Stimulated activated effector memory CD8-positive, alpha-beta T cell treated with anti-CD3 and anti-CD28 coated beads, Interleukin-12 subunit alpha, Interleukin-12 subunit beta, amount 100 ng/mL, for 72 hours (primary cell): Measurements from ENCODE around the gene NEK7.

ENCODE experiments used
- ATAC-seq: fragments of 150-1000 bp; cut with Tn5 transposase; 2 replicates; pipeline ENCODE4 v1.10.0; 2021
- DNase-seq, 2 donors: peaks; one replicate each; pipeline ENCODE4 v3.0.0; 2021 to 2022; ENCODE audit warnings: low spot score in 2 of 2
- H3K27ac Mint-ChIP-seq: one replicate; pipeline ENCODE4 v1.8.0; 2022; ENCODE audit warnings: mild to moderate bottlenecking, mixed read lengths
- H3K36me3 Mint-ChIP-seq: one replicate; pipeline ENCODE4 v1.8.0; 2022; ENCODE audit warnings: mild to moderate bottlenecking, mixed read lengths
- H3K4me1 Mint-ChIP-seq: one replicate; pipeline ENCODE4 v1.8.0; 2022; ENCODE audit warnings: mixed read lengths
- H3K4me3 Mint-ChIP-seq: one replicate; pipeline ENCODE4 v1.8.0; 2022; ENCODE audit warnings: mild to moderate bottlenecking, mixed read lengths
- H3K9me3 Mint-ChIP-seq: one replicate; pipeline ENCODE4 v1.8.0; 2022; ENCODE audit warnings: mixed read lengths

The NEK7 gene

GRCh38 chr1:198326232-198326631, 169.4 kb downstream of the NEK7 start:
- Mint-ChIP-seq H3K9me3 (no peaks in the 10 kb centered on the region), H3K27ac (no peak overlapping the region), H3K4me1 (no peaks in the 10 kb centered on the region), H3K36me3 (peaks cover 7% of the 10 kb centered on the region), H3K4me3 (no peak overlapping the region)
- ATAC-seq, result no peak
- DNase-seq, result no peak

- DNase-seq, result no peak
- Mint-ChIP-seq H3K9me3 (no peaks in the 10 kb centered on the region), H3K4me3 (no peak overlapping the region), H3K27ac (no peak overlapping the region), H3K4me1 (no peaks in the 10 kb centered on the region), H3K36me3 (peaks cover 5% of the 10 kb centered on the region)
- no peak for ATAC-seq
Observed at GRCh38 chr1:198326915-198327314, 170.1 kb downstream of the NEK7 start.

DNA sequence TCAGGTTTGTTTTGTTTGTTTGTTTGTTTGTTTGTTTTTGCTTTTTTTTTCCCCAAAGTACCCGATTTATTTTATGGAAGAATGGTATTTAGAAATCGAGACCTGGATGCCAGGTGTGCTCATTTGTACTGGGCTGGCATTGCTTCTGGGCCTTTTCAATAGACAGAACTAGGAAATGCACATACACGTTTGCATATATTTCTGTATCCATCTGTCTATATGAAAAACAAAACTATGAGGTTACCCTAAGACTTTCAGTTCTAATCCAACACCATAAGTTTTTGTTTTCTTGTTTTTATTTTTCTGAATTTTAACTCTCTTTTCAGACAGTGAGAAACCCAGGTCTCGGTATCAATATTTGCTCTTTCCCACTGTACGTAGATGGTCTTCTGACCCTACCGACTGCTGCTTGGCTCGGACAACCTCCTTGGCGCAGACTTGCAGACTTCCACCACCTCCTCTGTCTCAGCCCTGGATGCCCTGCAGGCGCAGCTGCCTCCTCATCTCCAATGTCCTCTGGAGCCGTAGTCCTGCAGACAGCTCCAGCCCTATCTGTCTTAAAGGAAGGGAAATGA, 171.7 kb downstream of the NEK7 start:
- no peaks in the 10 kb centered on the region for H3K36me3 Mint-ChIP-seq
- DNase-seq (no peak), ATAC-seq (no peak)
- no peaks in the 10 kb centered on the region for H3K9me3 Mint-ChIP-seq
- no peak overlapping the region for H3K27ac Mint-ChIP-seq
- H3K4me1 Mint-ChIP-seq, result no peaks in the 10 kb centered on the region
- no peak overlapping the region for H3K4me3 Mint-ChIP-seq

DNA sequence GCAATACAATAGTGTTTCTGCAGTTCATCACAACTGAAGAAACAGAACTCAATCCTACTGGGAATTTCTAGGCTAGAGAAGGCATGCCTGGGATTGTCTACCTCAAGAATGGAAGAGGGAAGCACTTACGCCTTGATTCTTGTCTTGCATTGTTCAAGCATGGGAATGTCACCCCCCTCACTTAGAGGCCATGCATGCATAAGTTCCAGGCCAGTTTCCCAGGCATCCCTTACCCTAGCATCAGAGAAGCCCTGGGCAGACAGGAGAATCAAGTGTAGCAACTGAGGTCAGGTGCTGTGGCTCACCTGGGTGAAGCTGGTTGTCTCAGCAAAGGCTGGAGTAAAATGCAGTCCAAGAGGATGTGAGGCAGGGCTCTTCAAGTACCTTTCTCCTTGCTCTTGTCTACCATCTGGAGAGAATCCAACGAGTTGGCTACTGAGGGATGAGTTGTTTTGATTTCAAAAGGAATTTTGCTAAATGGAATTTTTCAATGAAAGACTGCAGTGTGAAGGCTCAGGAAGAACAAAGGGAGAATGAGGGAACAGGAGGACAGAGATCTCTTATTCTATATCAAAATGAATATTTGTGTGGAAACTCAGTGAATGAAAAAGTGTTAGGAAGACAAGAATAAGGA, 174.3 kb downstream of the NEK7 start:
- Mint-ChIP-seq H3K4me1 (no peaks in the 10 kb centered on the region), H3K9me3 (peaks cover 3% of the 10 kb centered on the region), H3K27ac (no peak overlapping the region), H3K4me3 (no peak overlapping the region), H3K36me3 (no peaks in the 10 kb centered on the region)
- no peak for ATAC-seq
- no peak for DNase-seq

DNA sequence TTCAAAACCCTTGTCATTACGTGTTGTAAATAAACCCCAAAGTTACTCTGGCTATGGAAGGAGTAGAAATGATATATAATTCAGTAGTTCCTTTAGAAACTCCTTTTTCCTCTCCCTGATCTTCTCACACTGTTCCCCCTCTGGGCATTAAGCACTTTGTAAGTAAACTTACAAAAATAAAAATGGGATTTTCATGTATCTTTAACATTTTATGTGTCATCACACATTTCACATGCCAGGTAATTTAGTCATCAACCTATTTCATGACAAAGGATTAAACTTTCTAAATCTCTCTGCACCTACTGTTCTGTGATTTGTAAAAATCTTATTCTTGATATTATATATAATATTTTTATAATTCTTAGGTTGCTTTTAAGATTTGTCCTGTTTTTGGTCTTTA, 176.9 kb downstream of the NEK7 start:
- Mint-ChIP-seq H3K36me3 (no peaks in the 10 kb centered on the region), H3K27ac (no peak overlapping the region), H3K4me3 (no peak overlapping the region), H3K9me3 (peaks cover 3% of the 10 kb centered on the region), H3K4me1 (no peaks in the 10 kb centered on the region)
- DNase-seq (no peak), ATAC-seq (no peak)

DNA sequence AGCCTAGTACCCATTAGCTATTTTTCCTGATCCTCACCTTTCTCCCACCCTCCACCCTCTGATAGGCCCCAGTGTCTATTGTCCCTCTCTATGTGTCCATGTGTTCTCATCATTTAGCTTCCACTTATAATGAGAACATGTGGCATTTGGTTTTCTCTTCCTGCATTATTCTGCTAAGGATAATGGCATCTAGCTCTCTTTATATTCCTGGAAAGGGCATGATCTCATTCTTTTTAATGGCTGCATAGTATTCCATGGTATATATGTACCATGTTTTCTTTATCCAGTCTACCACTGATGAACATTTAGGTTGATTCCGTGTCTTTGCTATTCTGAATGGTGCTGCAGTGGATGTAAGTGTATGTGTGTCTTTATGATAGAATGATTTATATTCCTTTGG, 178.9 kb downstream of the NEK7 start:
- H3K9me3 Mint-ChIP-seq, result peaks cover 3% of the 10 kb centered on the region
- H3K4me1 Mint-ChIP-seq, result no peaks in the 10 kb centered on the region
- no peak for DNase-seq
- H3K36me3 Mint-ChIP-seq, result no peaks in the 10 kb centered on the region
- no peak overlapping the region for H3K27ac Mint-ChIP-seq
- no peak overlapping the region for H3K4me3 Mint-ChIP-seq
- no peak for ATAC-seq

DNA sequence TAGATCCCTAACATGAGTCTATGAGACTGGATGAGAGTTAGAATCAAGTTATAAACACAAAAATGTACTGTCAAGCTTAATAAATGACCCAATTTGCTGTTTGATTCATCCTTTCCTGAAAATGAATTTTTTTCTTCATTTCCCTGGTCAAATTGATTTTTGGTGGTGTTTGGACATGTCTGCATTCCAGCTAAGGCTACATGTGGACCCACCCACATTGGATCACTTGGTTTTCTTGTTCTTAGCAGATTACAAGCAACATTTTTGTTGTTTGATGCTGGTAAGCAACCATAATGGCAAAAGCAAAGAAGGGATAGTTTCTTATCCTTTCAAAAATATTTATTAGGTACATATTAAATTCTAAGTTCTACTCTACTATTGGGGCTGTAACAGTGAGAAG, 181.1 kb downstream of the NEK7 start:
- DNase-seq (no peak), ATAC-seq (no peak)
- H3K4me3 Mint-ChIP-seq, result no peak overlapping the region
- H3K27ac Mint-ChIP-seq, result no peak overlapping the region
- H3K4me1 Mint-ChIP-seq, result no peaks in the 10 kb centered on the region
- no peaks in the 10 kb centered on the region for H3K36me3 Mint-ChIP-seq
- H3K9me3 Mint-ChIP-seq, result peaks cover 3% of the 10 kb centered on the region

DNA sequence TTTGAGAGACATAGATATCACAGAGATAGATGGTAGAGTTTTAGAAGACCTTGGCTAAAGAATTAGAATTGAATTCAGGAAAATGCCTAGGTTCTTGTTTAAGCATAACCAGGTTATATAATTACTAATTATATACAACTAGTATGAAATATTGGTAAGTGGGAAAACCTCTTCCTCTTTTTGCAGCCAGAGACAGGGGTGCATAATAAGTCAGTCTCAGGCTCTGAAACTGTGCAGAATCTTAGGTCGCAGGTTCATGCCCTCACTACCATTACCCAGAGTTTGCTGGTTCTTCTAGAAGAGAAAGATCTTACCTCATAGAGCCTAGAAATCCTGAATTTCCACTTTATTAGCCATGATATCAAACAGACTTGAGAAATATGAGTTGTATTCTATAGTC, 183.3 kb downstream of the NEK7 start:
- H3K9me3 Mint-ChIP-seq, result peaks cover 3% of the 10 kb centered on the region
- no peak for ATAC-seq

DNA sequence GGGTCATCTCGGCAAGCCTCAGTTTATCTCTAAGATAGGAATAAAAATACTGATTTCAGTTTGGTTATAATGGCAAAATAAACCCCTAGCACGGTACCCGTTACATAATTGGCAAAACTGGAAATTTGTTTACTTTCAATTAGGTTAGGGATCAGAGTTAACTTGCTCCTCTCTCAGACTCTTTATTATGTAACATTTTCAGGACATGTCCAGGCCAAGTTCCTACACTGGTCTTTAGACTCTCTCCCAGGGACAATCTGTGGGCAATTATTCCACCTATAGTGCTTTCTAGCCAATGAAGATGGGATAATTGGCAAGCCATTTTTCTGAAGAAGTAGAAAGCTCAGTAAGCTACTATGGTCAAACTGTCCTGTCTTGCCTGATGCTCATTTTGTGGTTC, 189.4 kb downstream of the NEK7 start:
- H3K4me3 Mint-ChIP-seq, result no peak overlapping the region
- DNase-seq, result no peak
- no peaks in the 10 kb centered on the region for H3K36me3 Mint-ChIP-seq
- H3K4me1 Mint-ChIP-seq, result no peaks in the 10 kb centered on the region
- no peak for ATAC-seq
- H3K27ac Mint-ChIP-seq, result no peak overlapping the region
- no peaks in the 10 kb centered on the region for H3K9me3 Mint-ChIP-seq

More for the DNA sequence above, 183.3 kb downstream of the NEK7 start:
- no peak overlapping the region for H3K4me3 Mint-ChIP-seq
- H3K36me3 Mint-ChIP-seq, result no peaks in the 10 kb centered on the region
- no peak overlapping the region for H3K27ac Mint-ChIP-seq
- DNase-seq, result no peak
- H3K4me1 Mint-ChIP-seq, result no peaks in the 10 kb centered on the region

GRCh38 chr1:198350456-198350855, 193.7 kb downstream of the NEK7 start:
- Mint-ChIP-seq H3K27ac (no peak overlapping the region), H3K4me3 (no peak overlapping the region), H3K36me3 (no peaks in the 10 kb centered on the region), H3K9me3 (no peaks in the 10 kb centered on the region), H3K4me1 (peaks cover 15% of the 10 kb centered on the region)
- ATAC-seq (no peak), DNase-seq (no peak)

DNA sequence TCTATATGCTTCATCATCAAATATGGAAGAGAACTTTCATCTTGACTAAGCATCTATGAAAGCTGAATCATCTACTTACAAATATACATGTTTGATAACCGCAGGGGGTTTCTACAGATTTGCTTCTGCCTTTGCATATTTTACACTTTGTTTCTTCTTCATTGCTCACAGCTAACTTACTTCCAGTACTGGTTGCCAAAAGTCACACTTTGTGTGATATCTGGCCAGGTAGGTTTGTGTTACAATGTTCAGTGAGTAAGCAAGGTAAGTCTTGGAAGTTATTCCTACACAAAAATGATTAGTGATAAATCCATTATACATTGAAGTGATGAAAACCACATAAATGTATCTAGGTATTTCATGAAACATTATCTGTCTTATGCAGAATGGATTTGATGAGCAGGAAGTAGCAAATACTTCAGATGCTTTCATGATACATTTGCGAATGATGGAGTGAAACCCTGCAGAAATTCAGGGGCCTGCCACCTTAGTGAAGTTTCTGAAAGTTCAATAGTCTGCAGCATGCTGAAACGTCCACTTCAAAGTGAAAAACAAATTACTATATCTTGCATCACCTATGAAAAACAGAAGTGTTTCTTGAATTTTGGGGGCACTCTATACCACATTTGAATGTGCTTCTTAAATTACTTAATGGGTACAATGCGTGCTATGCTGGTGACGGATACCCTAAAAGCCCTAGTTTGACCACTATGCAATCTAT, 196.3 kb downstream of the NEK7 start:
- no peaks in the 10 kb centered on the region for H3K9me3 Mint-ChIP-seq

GRCh38 chr1:198357937-198358336, 201.1 kb downstream of the NEK7 start:
- Mint-ChIP-seq H3K4me3 (no peak overlapping the region), H3K27ac (no peak overlapping the region), H3K36me3 (no peaks in the 10 kb centered on the region), H3K9me3 (no peaks in the 10 kb centered on the region), H3K4me1 (peaks cover 15% of the 10 kb centered on the region)
- ATAC-seq (peak; percentile 89), DNase-seq (no peak)

More for the DNA sequence above, 196.3 kb downstream of the NEK7 start:
- Mint-ChIP-seq H3K36me3 (no peaks in the 10 kb centered on the region), H3K4me1 (peaks cover 15% of the 10 kb centered on the region), H3K27ac (peak overlapping the region; percentile 40), H3K4me3 (peak overlapping the region; percentile 22)
- DNase-seq, result peak in 1 of 2 donors; percentile 57
- peak; percentile 91 for ATAC-seq

- H3K4me3 Mint-ChIP-seq, result no peak overlapping the region
- no peaks in the 10 kb centered on the region for H3K36me3 Mint-ChIP-seq
- H3K27ac Mint-ChIP-seq, result no peak overlapping the region
- ATAC-seq (no peak), DNase-seq (no peak)
- H3K9me3 Mint-ChIP-seq, result no peaks in the 10 kb centered on the region
- peaks cover 4% of the 10 kb centered on the region for H3K4me1 Mint-ChIP-seq
Observed at GRCh38 chr1:198359024-198359653, 202.3 kb downstream of the NEK7 start.

GRCh38 chr1:198360208-198360729, 203.5 kb downstream of the NEK7 start:
- no peak overlapping the region for H3K27ac Mint-ChIP-seq
- H3K4me3 Mint-ChIP-seq, result no peak overlapping the region
- DNase-seq, result no peak
- H3K36me3 Mint-ChIP-seq, result no peaks in the 10 kb centered on the region
- no peak for ATAC-seq
- no peaks in the 10 kb centered on the region for H3K4me1 Mint-ChIP-seq
- no peaks in the 10 kb centered on the region for H3K9me3 Mint-ChIP-seq

GRCh38 chr1:198361237-198361767, 204.5 kb downstream of the NEK7 start:
- Mint-ChIP-seq H3K9me3 (no peaks in the 10 kb centered on the region), H3K4me3 (no peak overlapping the region), H3K36me3 (no peaks in the 10 kb centered on the region), H3K4me1 (no peaks in the 10 kb centered on the region), H3K27ac (no peak overlapping the region)
- ATAC-seq (no peak), DNase-seq (no peak)
